Motor neuron (in vitro differentiated cells): Measurements from ENCODE around the gene POU3F1. TPM values are rescaled to one million over a fixed set of nuclear protein-coding genes. Genes with fewer than 3 reads are reported as not detected.
A peak's percentile ranks its signal among the peaks of the same experiment; 100 is the strongest.
"Not testable (repeated sequence)": the region's sequence is repeated elsewhere in the genome, so short reads cannot be mapped to it uniquely, and the experiment has no call there.

Experiments used
- ATAC-seq, 8 experiments: fragments of 200-7000 bp; cut with Tn5 transposase; replicated peaks in 6 of 8; 2 replicates each; pipeline ENCODE4 v1.8.0; 2021; ENCODE audit warnings: mild to moderate bottlenecking in 8 of 8, moderate library complexity in 8 of 8
- H3K27ac ChIP-seq, 2 donors: fragments of 250-450 bp; sonication (Bioruptor Pico); 2 replicates each; pipeline ENCODE4 v1.9.0; 2021; ENCODE audit warnings: antibody characterized with exemption in 2 of 2, mild to moderate bottlenecking in 2 of 2, moderate library complexity in 1 of 2
- H3K4me1 ChIP-seq, 2 donors: fragments of 250-450 bp; sonication (Bioruptor Pico); replicated peaks in 1 of 2; 2 replicates each; pipeline ENCODE4 v1.6.1; 2021; ENCODE audit warnings: antibody characterized with exemption in 2 of 2, mild to moderate bottlenecking in 2 of 2, moderate library complexity in 1 of 2
- H3K4me3 ChIP-seq, 5 donors: fragments of 250-450 bp; sonication (Bioruptor Pico); 2 replicates each; pipeline ENCODE4 v1.9.0; 2021; ENCODE audit warnings: antibody characterized with exemption in 5 of 5, mild to moderate bottlenecking in 5 of 5, moderate library complexity in 4 of 5
- WGBS, 10 experiments: fragments of 450-650 bp; shearing (Covaris generic); methylation state at CpG; one replicate each; pipeline ENCODE4 v1.0.0; 2022; 5-methylcytosine and 5-hydroxymethylcytosine counted together
- in situ Hi-C, 9 experiments: fragments of 400-800 bp; cut with MboI; loops; one replicate each; pipeline ENCODE4 v1.15.0; 2021; ENCODE audit warnings: low sequenced_read_pairs in 9 of 9, low pct_unique_long_range_greater_than_20kb in 2 of 9; ENCODE audit not compliant: unreplicated experiment in 9 of 9
- total RNA-seq, 8 experiments: library from RNA; unstranded; fragments of 300-600 nt; gene quantifications; 2 replicates each; pipeline versions ENCODE4 v1.2.3 to v1.2.4, GENCODE V29; 2022

POU3F1 gene
- total RNA-seq, 8 experiments from 2014 or later: 0.91 to 7.6 (median 3.3) TPM

GRCh38 chr1:38041936-38042834, 4.4 kb downstream of the POU3F1 start:
- Histone ChIP-seq H3K4me3 (no peak overlapping the region), H3K4me1 (peaks cover 52% of the 10 kb centered on the region in 2 donors), H3K27ac (no peak overlapping the region)
- in situ Hi-C loops: loop anchor here in 6 of 9 experiments (25.0 kb wide), 4 partner anchors 445 to 795 kb away; no protein-coding TSS in a partner anchor
- 26 to 84% (median 44%) methylated on average over 2 to 19 of the region's 21 CpGs for WGBS, 10 experiments
- ATAC-seq: no peak

DNA sequence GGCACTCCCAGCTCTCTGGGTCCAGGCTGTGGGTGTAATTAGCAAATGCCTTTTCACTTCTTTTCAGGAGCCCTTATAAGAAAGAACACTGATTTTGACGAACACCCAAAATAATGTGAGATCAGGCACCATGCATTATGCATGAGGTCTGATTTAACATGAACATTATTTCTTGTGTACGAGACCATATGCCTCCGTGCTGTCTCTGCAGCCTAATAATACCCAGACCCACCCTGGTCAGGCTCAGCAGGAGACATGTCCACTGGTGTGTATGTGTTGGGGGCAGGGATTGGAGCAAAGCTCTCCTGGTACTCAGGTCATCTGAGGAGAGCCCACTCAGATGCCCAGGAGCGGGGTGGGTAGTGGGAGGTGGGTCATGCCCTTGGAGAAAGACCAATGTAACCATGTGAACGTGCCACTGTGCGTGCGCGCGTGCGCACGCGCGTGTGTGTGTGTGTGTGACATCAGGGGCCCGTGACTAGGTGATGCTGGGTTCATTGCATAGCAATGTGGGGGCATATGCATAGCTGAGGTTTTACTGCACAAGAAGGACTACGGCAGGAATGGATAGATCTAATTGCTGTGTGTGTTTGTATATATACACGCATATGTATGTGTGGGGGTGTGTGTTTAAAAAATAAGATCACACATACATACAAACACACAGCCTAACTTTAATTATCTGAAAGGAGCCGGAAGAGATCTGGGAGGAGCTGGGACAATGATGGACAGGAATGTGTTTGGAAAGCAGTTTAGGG, 7.1 kb downstream of the POU3F1 start:
- peak; percentile 22 to 78 (median 46) for ATAC-seq
- H3K27ac ChIP-seq: peak overlapping the region in 1 of 2 donors; percentile 67
- in situ Hi-C loops: loop anchor here in 6 of 9 experiments (25.0 kb wide), 4 partner anchors 448 to 798 kb away; no protein-coding TSS in a partner anchor
- H3K4me1 ChIP-seq: peaks cover 42 to 46% of the 10 kb centered on the region in 2 donors
- WGBS, 10 experiments: 0 to 100% (median 58%) methylated on average over 2 to 15 of the region's 17 CpGs; no CpG with 5 or more reads in 1 of the 10 experiments
- no peak overlapping the region for H3K4me3 ChIP-seq

DNA sequence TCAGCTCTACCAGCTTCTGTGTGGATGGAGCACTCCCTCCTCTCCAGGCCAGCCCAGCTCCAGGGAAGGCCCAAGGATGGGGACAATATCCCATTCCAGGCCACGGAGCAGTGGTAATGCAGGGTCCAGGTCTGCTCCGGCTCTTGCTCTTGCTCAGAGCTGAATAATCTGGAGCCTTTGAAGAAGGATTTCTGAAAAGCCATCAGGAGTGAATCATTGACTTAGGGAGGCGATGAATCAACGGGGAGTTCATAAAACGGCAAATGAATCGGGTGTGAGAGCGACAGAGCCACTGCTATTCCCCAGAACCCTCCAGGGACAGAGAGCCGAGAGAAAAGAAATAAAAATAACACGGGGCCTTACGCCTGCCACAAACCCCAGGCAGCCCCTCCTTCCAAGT, 7.7 kb downstream of the POU3F1 start:
- ATAC-seq: peak in 7 of 8 experiments; percentile 62 to 88 (median 85)
- in situ Hi-C loops: loop anchor here in 6 of 9 experiments (25.0 kb wide), 4 partner anchors 448 to 798 kb away; no protein-coding TSS in a partner anchor
- WGBS, 10 experiments: 3 to 67% (median 13%) methylated on average over 2 to 9 of the region's 10 CpGs; no CpG with 5 or more reads in 4 of the 10 experiments
- H3K27ac ChIP-seq: peak overlapping the region; percentile 37 to 67
- H3K4me1 ChIP-seq: peaks cover 42 to 46% of the 10 kb centered on the region in 2 donors
- H3K4me3 ChIP-seq: no peak overlapping the region

GRCh38 chr1:38037221-38037939, 9.2 kb downstream of the POU3F1 start:
- ATAC-seq: peak in 2 of 8 experiments; percentile 8 to 22
- in situ Hi-C loops: loop anchor here in 6 of 9 experiments (25.0 kb wide), 4 partner anchors 450 to 800 kb away; no protein-coding TSS in a partner anchor

DNA sequence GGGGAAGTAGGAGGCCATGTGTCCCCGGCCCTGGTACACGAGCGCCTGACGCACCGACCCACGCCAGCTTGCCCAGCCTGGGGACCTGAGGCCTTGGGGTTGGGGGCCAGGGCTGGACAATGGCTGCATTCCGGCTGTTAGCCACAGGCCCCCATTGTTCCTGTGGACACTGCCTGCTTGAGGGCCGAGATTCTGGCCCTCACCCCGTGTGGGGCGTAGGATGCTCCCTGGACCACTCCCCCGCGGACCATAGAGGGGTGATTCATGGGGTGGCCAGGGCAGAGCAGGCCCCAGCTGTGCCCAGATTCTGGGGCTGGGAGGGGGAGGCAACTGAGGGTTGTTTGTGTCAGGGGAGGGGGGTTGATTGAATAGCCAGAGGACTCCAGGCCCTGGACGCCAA, 11.7 kb downstream of the POU3F1 start:
- no peak overlapping the region for H3K4me3 ChIP-seq
- H3K27ac ChIP-seq: no peak overlapping the region
- 80 to 100% methylated on average over 2 to 3 of the region's 13 CpGs; no CpG with 5 or more reads in 8 of the 10 experiments for WGBS, 10 experiments
- in situ Hi-C loops: loop anchor here in 6 of 9 experiments (25.0 kb wide), 4 partner anchors 452 to 802 kb away; no protein-coding TSS in a partner anchor
- no peak for ATAC-seq
- H3K4me1 ChIP-seq: peaks cover 43 to 47% of the 10 kb centered on the region in 2 donors

More at GRCh38 chr1:38037221-38037939, 9.2 kb downstream of the POU3F1 start:
- Histone ChIP-seq H3K4me1 (peaks cover 40 to 46% of the 10 kb centered on the region in 2 donors), H3K27ac (no peak overlapping the region), H3K4me3 (no peak overlapping the region)
- 70 to 95% (median 85%) methylated on average over 1 to 5 of the region's 5 CpGs; no CpG with 5 or more reads in 2 of the 10 experiments for WGBS, 10 experiments

- H3K4me3 ChIP-seq, H3K27ac ChIP-seq, ATAC-seq: not testable (repeated sequence)
- H3K4me1 ChIP-seq: peaks cover 43 to 47% of the 10 kb centered on the region in 2 donors
- WGBS, 10 experiments: 80 to 100% (median 100%) methylated on average over 1 to 2 of the region's 2 CpGs; no CpG with 5 or more reads in 4 of the 10 experiments
- in situ Hi-C loops: loop anchor here in 6 of 9 experiments (25.0 kb wide), 4 partner anchors 454 to 804 kb away; no protein-coding TSS in a partner anchor
Observed at GRCh38 chr1:38032992-38033391, 13.6 kb downstream of the POU3F1 start.

GRCh38 chr1:38031513-38031866, 15.1 kb downstream of the POU3F1 start:
- 59 to 100% (median 78%) methylated on average over 1 to 4 of the region's 4 CpGs; no CpG with 5 or more reads in 6 of the 10 experiments for WGBS, 10 experiments
- ATAC-seq: no peak

GRCh38 chr1:38030596-38031512, 15.7 kb downstream of the POU3F1 start:
- no peak for ATAC-seq
- WGBS, 10 experiments: 60 to 87% (median 84%) methylated on average over 1 to 6 of the region's 17 CpGs; no CpG with 5 or more reads in 6 of the 10 experiments
- H3K4me1 ChIP-seq: peaks cover 44 to 54% of the 10 kb centered on the region in 2 donors
- in situ Hi-C loops: loop anchor here in 6 of 9 experiments (25.0 kb wide), 4 partner anchors 456 to 806 kb away; no protein-coding TSS in a partner anchor
- H3K27ac ChIP-seq: peak overlapping the region; percentile 45 to 50
- H3K4me3 ChIP-seq: no peak overlapping the region

More at GRCh38 chr1:38031513-38031866, 15.1 kb downstream of the POU3F1 start:
- H3K27ac ChIP-seq: peak overlapping the region in 1 of 2 donors; percentile 50
- H3K4me3 ChIP-seq: no peak overlapping the region
- in situ Hi-C loops: loop anchor here in 6 of 9 experiments (25.0 kb wide), 4 partner anchors 456 to 806 kb away; no protein-coding TSS in a partner anchor
- peaks cover 44 to 54% of the 10 kb centered on the region in 2 donors for H3K4me1 ChIP-seq

DNA sequence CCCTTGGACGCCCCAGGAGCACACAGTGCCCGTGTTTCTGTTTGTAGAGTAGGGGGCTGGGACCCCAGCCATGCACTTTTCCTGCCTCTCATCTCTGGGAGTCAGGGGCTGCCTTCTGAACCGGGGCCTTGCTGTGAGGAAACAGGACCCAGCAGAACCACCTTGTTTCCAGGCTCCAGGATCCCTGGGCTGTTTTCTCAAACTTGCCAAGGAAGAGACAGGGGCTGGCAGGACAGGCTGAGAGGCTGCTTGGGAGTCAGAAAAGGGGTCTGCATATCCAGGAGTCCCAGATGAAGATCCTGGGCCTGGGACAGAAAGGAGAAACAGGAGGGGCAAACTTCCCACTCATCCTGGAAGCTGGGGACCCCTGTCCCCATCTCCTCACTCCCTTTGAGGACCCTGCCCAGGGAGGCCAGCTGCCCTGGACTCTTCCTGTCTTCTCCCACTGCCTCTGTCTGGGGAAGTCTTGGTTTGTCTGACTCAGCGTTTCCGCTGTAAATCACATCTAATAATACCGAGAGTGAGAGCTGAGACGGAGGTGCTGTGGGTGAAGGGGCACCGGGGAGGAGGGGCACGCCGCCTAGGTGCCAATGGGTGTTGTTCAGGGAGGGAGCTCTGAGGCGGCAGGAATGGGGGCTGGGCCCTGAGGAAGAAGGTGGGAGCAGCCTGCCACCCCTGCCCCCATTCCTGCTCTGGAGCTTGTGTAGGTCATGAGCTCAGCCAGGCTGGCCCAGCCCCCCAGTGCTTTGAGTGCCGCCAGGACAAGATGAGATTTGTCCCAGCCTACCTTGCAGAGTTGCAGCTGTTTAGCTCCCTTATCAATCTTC, 16.7 kb downstream of the POU3F1 start:
- H3K4me1 ChIP-seq: peaks cover 44 to 53% of the 10 kb centered on the region in 2 donors
- peak in 7 of 8 experiments; percentile 28 to 80 (median 77) for ATAC-seq
- in situ Hi-C loops: loop anchor here in 8 of 9 experiments (10.0 to 25.0 kb wide), 5 partner anchors 457 to 807 kb away; no protein-coding TSS in a partner anchor
- 0 to 40% (median 18%) methylated on average over 1 to 4 of the region's 12 CpGs; no CpG with 5 or more reads in 4 of the 10 experiments for WGBS, 10 experiments
- H3K27ac ChIP-seq: peak overlapping the region; percentile 45 to 50
- H3K4me3 ChIP-seq: no peak overlapping the region

DNA sequence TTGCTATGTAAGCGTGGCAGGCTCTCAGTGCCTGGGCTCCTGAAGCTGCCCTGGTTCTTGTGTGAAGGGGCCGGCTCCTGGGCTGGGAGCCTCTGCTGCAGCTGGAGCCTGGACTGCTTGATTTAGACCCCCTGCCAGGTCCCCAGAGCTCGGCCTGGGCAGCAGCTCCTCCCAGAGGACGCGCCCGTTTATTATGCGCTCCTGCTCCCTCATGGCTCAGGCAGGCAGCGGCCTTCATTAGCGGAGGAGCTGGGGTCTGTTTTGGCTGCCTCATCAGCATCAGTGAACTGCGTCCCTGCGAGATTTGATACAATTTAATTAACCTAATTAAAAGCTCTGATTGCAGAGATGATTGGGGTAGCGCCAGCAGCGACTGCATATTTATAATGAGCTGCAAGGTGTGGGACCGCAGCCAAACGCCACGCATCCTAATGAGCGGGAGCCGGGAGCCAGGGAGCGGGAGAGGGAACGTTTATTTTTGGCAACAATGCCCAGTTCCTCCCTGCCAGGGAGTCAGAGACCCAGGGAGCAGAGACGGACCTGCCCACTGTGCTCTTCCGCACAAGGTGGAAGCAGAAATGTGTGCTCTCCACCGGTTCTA, 17.4 kb downstream of the POU3F1 start:
- peak; percentile 58 to 80 (median 66) for ATAC-seq
- peak overlapping the region; percentile 45 to 50 for H3K27ac ChIP-seq
- WGBS, 10 experiments: 0 to 33% (median 19%) methylated on average over 2 to 21 of the region's 23 CpGs; no CpG with 5 or more reads in 2 of the 10 experiments
- peaks cover 36 to 46% of the 10 kb centered on the region in 2 donors for H3K4me1 ChIP-seq
- H3K4me3 ChIP-seq: no peak overlapping the region
- in situ Hi-C loops: loop anchor here in 8 of 9 experiments (10.0 to 25.0 kb wide), 5 partner anchors 458 to 808 kb away; no protein-coding TSS in a partner anchor
